ENCODE measurements around the gene MT1A.
A peak's percentile ranks its signal among the peaks of the same experiment; 100 is the strongest.

The MT1A gene

DNA sequence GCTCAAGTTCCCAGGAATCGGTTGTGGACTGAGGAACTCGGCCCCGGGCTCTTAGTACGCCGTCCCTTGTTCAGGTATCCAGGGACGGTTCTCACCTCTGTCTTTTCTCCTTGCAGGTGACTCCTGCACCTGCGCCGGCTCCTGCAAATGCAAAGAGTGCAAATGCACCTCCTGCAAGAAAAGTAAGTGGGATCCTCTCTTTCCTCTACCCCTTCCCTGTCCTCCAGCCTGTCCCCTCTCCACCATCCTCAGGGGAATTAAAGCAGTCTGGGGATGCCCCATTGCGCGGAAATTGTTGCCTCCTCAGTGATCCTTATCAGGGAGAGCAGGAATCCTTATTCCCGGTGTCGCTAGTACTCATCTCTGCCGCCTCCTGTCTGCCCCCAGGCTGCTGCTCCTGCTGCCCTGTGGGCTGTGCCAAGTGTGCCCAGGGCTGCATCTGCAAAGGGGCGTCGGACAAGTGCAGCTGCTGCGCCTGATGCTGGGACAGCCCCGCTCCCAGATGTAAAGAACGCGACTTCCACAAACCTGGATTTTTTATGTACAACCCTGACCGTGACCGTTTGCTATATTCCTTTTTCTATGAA is 29.5 kb upstream of the MT1A start (continued):
- TF ChIP-seq ZFP30 (CRISPR knock-in tag; IDR thresholded peaks at IDR 0.05) (no peak), ZNF8 (CRISPR knock-in tag; IDR thresholded peaks at IDR 0.05) (no peak), TOX (CRISPR knock-in tag; IDR thresholded peaks at IDR 0.05; ENCODE audit: borderline replicate concordance) (no peak)

DNA sequence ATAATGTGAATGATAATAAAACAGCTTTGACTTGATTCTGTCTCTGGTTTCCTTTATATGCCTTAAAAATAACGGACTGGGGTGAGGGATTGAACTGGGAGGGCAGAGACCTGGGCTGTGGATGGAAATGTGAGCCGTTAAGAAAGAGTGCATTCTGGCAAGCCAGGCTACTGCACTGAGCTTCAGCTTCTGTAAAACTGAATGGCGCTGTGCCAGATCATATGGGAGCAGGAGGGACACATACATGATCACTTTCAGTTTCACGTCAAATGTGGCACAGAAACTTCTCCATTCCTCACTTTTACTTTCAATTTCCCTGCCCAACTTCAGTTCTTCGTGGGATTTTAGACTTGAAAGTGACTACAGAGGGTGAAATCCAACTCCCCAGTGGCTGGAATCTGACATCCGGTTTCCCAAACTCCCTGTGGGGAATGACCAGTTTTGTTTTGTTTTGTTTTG is 29.0 kb upstream of the MT1A start:
- TF ChIP-seq TOX (CRISPR knock-in tag; IDR thresholded peaks at IDR 0.05; ENCODE audit: borderline replicate concordance) (no peak), GLIS3 (CRISPR knock-in tag; IDR thresholded peaks at IDR 0.05) (no peak), OSR1 (CRISPR knock-in tag; IDR thresholded peaks at IDR 0.05) (no peak), ZNF8 (CRISPR knock-in tag; IDR thresholded peaks at IDR 0.05) (no peak), ESRRG (CRISPR knock-in tag; IDR thresholded peaks at IDR 0.05) (no peak), ZFP3 (CRISPR knock-in tag; IDR thresholded peaks at IDR 0.05) (no peak), TCF4 (CRISPR knock-in tag; IDR thresholded peaks at IDR 0.05; ENCODE audit: borderline replicate concordance) (no peak), ZFP30 (CRISPR knock-in tag; IDR thresholded peaks at IDR 0.05) (no peak), ZNF565 (CRISPR knock-in tag; conservative IDR thresholded peaks at IDR 0.05; ENCODE audit: low read depth) (no peak), ISL1 (CRISPR knock-in tag; IDR thresholded peaks at IDR 0.05) (no peak), ZNF70 (CRISPR knock-in tag; IDR thresholded peaks at IDR 0.05) (no peak), ARNTL (CRISPR knock-in tag; IDR thresholded peaks at IDR 0.05; ENCODE audit: borderline replicate concordance, low read depth) (no peak), ZC3H10 (CRISPR knock-in tag; IDR thresholded peaks at IDR 0.05) (no peak), CSDC2 (CRISPR knock-in tag; IDR thresholded peaks at IDR 0.05) (no peak), PPARA (CRISPR knock-in tag; IDR thresholded peaks at IDR 0.05; ENCODE audit: borderline replicate concordance) (no peak)
- TF ChIP-seq, protein P1, sequence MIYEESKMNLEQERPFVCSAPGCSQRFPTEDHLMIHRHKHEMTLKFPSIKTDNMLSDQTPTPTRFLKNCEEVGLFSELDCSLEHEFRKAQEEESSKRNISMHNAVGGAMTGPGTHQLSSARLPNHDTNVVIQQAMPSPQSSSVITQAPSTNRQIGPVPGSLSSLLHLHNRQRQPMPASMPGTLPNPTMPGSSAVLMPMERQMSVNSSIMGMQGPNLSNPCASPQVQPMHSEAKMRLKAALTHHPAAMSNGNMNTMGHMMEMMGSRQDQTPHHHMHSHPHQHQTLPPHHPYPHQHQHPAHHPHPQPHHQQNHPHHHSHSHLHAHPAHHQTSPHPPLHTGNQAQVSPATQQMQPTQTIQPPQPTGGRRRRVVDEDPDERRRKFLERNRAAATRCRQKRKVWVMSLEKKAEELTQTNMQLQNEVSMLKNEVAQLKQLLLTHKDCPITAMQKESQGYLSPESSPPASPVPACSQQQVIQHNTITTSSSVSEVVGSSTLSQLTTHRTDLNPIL (CRISPR knock-in tag; IDR thresholded peaks at IDR 0.05; ENCODE audit: low read depth), result no peak
- TF ChIP-seq, protein P2, sequence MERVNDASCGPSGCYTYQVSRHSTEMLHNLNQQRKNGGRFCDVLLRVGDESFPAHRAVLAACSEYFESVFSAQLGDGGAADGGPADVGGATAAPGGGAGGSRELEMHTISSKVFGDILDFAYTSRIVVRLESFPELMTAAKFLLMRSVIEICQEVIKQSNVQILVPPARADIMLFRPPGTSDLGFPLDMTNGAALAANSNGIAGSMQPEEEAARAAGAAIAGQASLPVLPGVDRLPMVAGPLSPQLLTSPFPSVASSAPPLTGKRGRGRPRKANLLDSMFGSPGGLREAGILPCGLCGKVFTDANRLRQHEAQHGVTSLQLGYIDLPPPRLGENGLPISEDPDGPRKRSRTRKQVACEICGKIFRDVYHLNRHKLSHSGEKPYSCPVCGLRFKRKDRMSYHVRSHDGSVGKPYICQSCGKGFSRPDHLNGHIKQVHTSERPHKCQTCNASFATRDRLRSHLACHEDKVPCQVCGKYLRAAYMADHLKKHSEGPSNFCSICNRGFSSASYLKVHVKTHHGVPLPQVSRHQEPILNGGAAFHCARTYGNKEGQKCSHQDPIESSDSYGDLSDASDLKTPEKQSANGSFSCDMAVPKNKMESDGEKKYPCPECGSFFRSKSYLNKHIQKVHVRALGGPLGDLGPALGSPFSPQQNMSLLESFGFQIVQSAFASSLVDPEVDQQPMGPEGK (CRISPR knock-in tag; IDR thresholded peaks at IDR 0.05; ENCODE audit: borderline replicate concordance), result no peak
- TF ChIP-seq, protein P3, sequence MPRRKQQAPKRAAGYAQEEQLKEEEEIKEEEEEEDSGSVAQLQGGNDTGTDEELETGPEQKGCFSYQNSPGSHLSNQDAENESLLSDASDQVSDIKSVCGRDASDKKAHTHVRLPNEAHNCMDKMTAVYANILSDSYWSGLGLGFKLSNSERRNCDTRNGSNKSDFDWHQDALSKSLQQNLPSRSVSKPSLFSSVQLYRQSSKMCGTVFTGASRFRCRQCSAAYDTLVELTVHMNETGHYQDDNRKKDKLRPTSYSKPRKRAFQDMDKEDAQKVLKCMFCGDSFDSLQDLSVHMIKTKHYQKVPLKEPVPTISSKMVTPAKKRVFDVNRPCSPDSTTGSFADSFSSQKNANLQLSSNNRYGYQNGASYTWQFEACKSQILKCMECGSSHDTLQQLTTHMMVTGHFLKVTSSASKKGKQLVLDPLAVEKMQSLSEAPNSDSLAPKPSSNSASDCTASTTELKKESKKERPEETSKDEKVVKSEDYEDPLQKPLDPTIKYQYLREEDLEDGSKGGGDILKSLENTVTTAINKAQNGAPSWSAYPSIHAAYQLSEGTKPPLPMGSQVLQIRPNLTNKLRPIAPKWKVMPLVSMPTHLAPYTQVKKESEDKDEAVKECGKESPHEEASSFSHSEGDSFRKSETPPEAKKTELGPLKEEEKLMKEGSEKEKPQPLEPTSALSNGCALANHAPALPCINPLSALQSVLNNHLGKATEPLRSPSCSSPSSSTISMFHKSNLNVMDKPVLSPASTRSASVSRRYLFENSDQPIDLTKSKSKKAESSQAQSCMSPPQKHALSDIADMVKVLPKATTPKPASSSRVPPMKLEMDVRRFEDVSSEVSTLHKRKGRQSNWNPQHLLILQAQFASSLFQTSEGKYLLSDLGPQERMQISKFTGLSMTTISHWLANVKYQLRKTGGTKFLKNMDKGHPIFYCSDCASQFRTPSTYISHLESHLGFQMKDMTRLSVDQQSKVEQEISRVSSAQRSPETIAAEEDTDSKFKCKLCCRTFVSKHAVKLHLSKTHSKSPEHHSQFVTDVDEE (CRISPR knock-in tag; IDR thresholded peaks at IDR 0.05), result no peak
- TF ChIP-seq, protein P4, sequence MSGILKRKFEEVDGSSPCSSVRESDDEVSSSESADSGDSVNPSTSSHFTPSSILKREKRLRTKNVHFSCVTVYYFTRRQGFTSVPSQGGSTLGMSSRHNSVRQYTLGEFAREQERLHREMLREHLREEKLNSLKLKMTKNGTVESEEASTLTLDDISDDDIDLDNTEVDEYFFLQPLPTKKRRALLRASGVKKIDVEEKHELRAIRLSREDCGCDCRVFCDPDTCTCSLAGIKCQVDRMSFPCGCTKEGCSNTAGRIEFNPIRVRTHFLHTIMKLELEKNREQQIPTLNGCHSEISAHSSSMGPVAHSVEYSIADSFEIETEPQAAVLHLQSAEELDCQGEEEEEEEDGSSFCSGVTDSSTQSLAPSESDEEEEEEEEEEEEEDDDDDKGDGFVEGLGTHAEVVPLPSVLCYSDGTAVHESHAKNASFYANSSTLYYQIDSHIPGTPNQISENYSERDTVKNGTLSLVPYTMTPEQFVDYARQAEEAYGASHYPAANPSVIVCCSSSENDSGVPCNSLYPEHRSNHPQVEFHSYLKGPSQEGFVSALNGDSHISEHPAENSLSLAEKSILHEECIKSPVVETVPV (CRISPR knock-in tag; IDR thresholded peaks at IDR 0.05), result no peak
- ATAC-seq, result peak; percentile 30

DNA sequence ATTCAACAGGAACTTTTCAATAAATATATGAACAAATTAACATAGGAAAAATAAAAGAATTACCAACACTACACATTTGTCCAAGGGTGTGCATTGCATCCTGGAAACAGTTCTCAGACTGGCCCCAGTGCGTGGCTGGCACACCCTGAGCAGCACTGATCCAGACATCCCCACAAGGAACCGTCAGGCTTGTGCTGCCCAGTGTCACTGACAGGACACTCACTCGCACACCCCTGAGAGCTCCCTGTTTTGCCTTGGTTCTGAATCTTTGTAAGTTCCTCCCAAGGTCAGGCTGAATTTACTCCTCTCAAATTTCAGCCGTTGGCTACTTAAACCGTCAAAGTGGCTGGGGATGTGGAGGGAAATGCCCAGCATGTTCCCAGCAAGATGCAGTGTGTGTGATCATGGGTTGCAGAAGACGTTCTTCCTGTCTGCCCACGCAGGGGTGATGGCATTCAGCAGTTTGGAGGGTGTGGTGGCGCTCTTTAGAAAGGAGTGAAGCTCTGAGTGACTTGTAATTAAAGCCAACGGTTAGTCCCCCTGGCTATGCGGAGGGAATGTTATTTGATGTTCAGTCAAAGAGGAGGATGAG is 28.4 kb upstream of the MT1A start:
- TF ChIP-seq PPARA (CRISPR knock-in tag; IDR thresholded peaks at IDR 0.05; ENCODE audit: borderline replicate concordance), result no peak
- no peak for TF ChIP-seq SNAI2 (CRISPR knock-in tag; IDR thresholded peaks at IDR 0.05)
- TF ChIP-seq TOX (CRISPR knock-in tag; IDR thresholded peaks at IDR 0.05; ENCODE audit: borderline replicate concordance), result no peak
- 0 out of 2 replicates have a peak, but pooled peaks have one; percentile 32 for TF ChIP-seq ZFP3 (CRISPR knock-in tag; IDR thresholded peaks at IDR 0.05)
- ATAC-seq, result peak; percentile 10

DNA sequence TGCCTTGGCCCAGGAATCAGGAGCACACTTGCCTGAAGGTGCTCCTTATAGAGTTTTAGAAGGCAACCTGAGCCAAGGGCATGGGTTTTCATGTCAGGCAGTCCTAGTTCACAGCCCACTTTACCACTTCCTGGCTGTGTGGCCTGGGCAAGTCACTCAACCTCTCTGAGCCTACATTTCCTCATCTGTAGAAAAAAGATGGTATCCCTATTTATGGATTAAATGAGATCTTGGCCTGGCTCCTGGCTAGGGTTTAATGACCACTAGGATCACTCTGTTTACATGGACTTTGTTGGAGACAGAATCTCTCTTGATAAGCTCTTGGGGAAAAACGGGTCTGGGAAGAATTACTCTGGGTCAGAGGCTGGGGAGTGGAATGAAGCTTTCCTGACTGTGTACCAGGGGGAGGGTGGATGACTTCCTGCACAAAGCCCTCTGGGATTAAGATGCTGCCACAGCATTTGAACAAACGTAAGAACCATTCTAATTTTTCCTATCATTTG is 27.8 kb upstream of the MT1A start:
- no peak for ATAC-seq
- TF ChIP-seq TOX (CRISPR knock-in tag; IDR thresholded peaks at IDR 0.05; ENCODE audit: borderline replicate concordance), result no peak
- TF ChIP-seq, protein P3 (CRISPR knock-in tag; IDR thresholded peaks at IDR 0.05), result no peak
- no peak for TF ChIP-seq ZC3H10 (CRISPR knock-in tag; IDR thresholded peaks at IDR 0.05)
- no peak for TF ChIP-seq CSDC2 (CRISPR knock-in tag; IDR thresholded peaks at IDR 0.05)
- no peak for TF ChIP-seq ZFP3 (CRISPR knock-in tag; IDR thresholded peaks at IDR 0.05)
- TF ChIP-seq, protein P1 (CRISPR knock-in tag; IDR thresholded peaks at IDR 0.05; ENCODE audit: low read depth), result no peak
- no peak for TF ChIP-seq ZNF565 (CRISPR knock-in tag; conservative IDR thresholded peaks at IDR 0.05; ENCODE audit: low read depth)
- TF ChIP-seq ISL1 (CRISPR knock-in tag; IDR thresholded peaks at IDR 0.05), result no peak
- no peak for TF ChIP-seq ARNTL (CRISPR knock-in tag; IDR thresholded peaks at IDR 0.05; ENCODE audit: borderline replicate concordance, low read depth)
